ENCODE results near the gene PARP8.

DNA sequence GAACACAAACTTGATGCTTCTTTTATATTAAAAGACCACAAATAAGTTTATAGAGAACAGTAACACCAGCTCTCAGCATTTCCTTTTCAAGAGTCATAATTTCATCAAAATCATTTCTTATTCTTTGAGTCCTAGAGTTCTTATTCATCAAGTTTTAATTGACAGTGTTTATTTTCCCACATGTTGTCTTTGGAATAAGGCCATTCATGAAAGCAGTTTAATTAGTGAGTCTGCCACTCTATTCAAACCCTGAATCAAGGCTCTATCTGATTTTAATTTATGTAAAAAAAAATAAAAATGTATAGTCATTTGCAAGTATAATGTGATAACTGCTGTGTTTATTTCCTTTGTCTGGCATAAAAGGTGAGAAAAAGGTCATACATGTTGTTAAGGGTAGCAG is 176.7 kb downstream of the PARP8 start:
- TF ChIP-seq, protein P1, sequence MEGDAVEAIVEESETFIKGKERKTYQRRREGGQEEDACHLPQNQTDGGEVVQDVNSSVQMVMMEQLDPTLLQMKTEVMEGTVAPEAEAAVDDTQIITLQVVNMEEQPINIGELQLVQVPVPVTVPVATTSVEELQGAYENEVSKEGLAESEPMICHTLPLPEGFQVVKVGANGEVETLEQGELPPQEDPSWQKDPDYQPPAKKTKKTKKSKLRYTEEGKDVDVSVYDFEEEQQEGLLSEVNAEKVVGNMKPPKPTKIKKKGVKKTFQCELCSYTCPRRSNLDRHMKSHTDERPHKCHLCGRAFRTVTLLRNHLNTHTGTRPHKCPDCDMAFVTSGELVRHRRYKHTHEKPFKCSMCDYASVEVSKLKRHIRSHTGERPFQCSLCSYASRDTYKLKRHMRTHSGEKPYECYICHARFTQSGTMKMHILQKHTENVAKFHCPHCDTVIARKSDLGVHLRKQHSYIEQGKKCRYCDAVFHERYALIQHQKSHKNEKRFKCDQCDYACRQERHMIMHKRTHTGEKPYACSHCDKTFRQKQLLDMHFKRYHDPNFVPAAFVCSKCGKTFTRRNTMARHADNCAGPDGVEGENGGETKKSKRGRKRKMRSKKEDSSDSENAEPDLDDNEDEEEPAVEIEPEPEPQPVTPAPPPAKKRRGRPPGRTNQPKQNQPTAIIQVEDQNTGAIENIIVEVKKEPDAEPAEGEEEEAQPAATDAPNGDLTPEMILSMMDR (IDR thresholded peaks at IDR 0.05), result no peak
- TF ChIP-seq MXD4 (CRISPR knock-in tag; IDR thresholded peaks at IDR 0.05; ENCODE audit: borderline replicate concordance) (no peak), ZBTB21 (CRISPR knock-in tag; IDR thresholded peaks at IDR 0.05; ENCODE audit: borderline replicate concordance) (no peak), FOXK1 (CRISPR knock-in tag; IDR thresholded peaks at IDR 0.05) (no peak), TEAD4 (CRISPR knock-in tag; IDR thresholded peaks at IDR 0.05) (no peak), NFE2L1 (CRISPR knock-in tag; IDR thresholded peaks at IDR 0.05) (no peak), ETV6 (CRISPR knock-in tag; IDR thresholded peaks at IDR 0.05) (no peak), FOXJ3 (CRISPR knock-in tag; IDR thresholded peaks at IDR 0.05; ENCODE audit: borderline replicate concordance) (no peak), JUN (CRISPR knock-in tag; IDR thresholded peaks at IDR 0.05) (no peak), SP1 (CRISPR knock-in tag; conservative IDR thresholded peaks at IDR 0.05) (no peak), IRF2 (CRISPR knock-in tag; IDR thresholded peaks at IDR 0.05; ENCODE audit: borderline replicate concordance, low read depth) (no peak), TCF7 (CRISPR knock-in tag; IDR thresholded peaks at IDR 0.05; ENCODE audit: low read depth) (no peak)

All from WTC11 (cell line).